H1 (cell line): ENCODE measurements around the gene PHLDA2. TPM values are rescaled to one million over a fixed set of nuclear protein-coding genes. Genes with fewer than 3 reads are reported as not detected.

Experiments
- FOSL1 ChIP-seq: IDR thresholded peaks from 2 replicates; pipeline ENCODE4 v1.6.1; 2011; ENCODE audit warnings: mild to moderate bottlenecking, low read depth, low read length, moderate library complexity; ENCODE audit not compliant: insufficient read depth
- JUN ChIP-seq: IDR thresholded peaks from 2 replicates; pipeline ENCODE4 v1.6.1; 2011; ENCODE audit warnings: low read depth, mild to moderate bottlenecking, improper control_type of control experiment, low read length
- NANOG ChIP-seq: IDR thresholded peaks from 2 replicates; pipeline ENCODE4 v1.6.1; 2011; ENCODE audit warnings: low read length, low read depth, mild to moderate bottlenecking, inconsistent platforms; ENCODE audit not compliant: insufficient read depth, poor library complexity, severe bottlenecking
- POLR2A ChIP-seq, 2 experiments: IDR thresholded peaks; 1 replicate in 1 of 2; 2 replicates in 1 of 2; pipeline ENCODE4 v1.6.1; 2011; ENCODE audit warnings: low read depth in 2 of 2, low read length in 2 of 2, mild to moderate bottlenecking in 2 of 2; ENCODE audit errors: control extremely low read depth in 1 of 2
- POU5F1 ChIP-seq: IDR thresholded peaks from 2 replicates; pipeline ENCODE4 v1.6.1; 2011; ENCODE audit warnings: low read depth, mild to moderate bottlenecking, low read length, moderate library complexity
- SIN3A ChIP-seq, 2 experiments: IDR thresholded peaks in 1 of 2; conservative IDR thresholded peaks in 1 of 2; 2 replicates each; pipeline ENCODE4 v1.6.1; 2011 to 2012; ENCODE audit warnings: low read length in 2 of 2, improper control_type of control experiment in 1 of 2, low read depth in 1 of 2, mild to moderate bottlenecking in 1 of 2
- SIRT6 ChIP-seq: IDR thresholded peaks from one replicate; pipeline ENCODE4 v1.7.1; 2012; ENCODE audit warnings: low read length, inconsistent platforms
- ZNF274 ChIP-seq: IDR thresholded peaks from 2 replicates; pipeline ENCODE4 v1.7.0; 2012; ENCODE audit warnings: low read length, borderline replicate concordance; ENCODE audit errors: extremely low read depth
- polyA plus RNA-seq, 7 experiments: library from polyadenylated mRNA; depleted of rRNA in 3 of 7; stranded (reverse) in 5 of 7; unstranded in 2 of 7; fragments of >200 nt in 5 of 7; fragments of 200-250 nt in 2 of 7; gene quantifications; 1 replicate in 5 of 7; 2 replicates in 1 of 7; 4 replicates in 1 of 7; pipeline versions ENCODE4 v1.2.1 to v1.2.3, GENCODE V29; 2011 to 2013; ENCODE audit warnings: missing spikeins in 2 of 7, mixed read lengths in 2 of 7
- total RNA-seq: library from RNA; stranded (reverse); fragmentation: NEBNext Ultra II Directional; extraction: Animal tissue kit (Norgen Biotek cat#: 25700); gene quantifications from 2 replicates; pipeline ENCODE4 v1.2.1, GENCODE V29; 2021
- TF ChIP-seq, protein P1 (sequence below): fragments of 300-600 bp; sonication (generic); IDR thresholded peaks from 2 replicates; pipeline ENCODE4 v1.7.1; 2012; ENCODE audit warnings: low read length, moderate library complexity, mild to moderate bottlenecking, inconsistent platforms; ENCODE audit not compliant: insufficient replicate concordance

PHLDA2 gene
- total and polyA plus RNA-seq, 2 of the 8 experiments (the other 6 are each of a cell fraction or from before 2014, with no cell fraction given): 5.2 to 7.6 TPM

DNA sequence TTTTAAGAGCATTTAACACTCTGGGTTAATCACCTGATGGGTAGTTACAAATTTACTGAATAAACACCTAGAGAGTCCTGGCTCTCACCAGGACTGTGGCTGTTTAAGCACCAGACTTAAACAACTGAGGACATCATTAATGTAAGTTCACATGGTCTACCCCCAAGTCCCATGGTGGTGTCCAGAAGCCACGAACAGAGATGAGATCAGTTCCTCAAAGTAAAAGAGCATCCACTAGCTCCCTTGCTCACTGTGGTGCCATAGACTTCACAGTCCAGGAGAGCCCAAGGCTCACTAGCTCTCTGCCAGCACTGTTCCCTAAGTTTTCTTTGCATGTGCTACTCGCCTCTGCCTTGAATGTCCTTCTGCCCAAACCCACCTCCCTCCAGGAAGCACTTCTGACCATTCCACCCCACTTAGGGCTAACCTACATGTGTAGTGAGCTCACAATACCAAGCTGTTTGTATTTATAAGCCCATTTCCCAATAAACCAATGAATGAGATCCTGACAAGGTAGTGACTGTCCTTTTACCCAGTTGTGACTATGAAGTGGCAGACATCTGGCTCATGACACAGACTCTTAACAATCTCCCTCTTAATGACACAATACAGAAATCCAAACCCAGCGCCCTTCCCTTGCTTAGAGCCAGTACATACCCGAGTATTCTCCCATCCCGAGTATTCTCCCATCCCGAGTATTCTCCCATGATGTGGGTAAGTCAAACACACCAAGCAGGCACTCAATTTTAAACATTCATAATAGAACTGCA lies 47.3 kb upstream of the PHLDA2 start (continued):
- TF ChIP-seq, protein P1, sequence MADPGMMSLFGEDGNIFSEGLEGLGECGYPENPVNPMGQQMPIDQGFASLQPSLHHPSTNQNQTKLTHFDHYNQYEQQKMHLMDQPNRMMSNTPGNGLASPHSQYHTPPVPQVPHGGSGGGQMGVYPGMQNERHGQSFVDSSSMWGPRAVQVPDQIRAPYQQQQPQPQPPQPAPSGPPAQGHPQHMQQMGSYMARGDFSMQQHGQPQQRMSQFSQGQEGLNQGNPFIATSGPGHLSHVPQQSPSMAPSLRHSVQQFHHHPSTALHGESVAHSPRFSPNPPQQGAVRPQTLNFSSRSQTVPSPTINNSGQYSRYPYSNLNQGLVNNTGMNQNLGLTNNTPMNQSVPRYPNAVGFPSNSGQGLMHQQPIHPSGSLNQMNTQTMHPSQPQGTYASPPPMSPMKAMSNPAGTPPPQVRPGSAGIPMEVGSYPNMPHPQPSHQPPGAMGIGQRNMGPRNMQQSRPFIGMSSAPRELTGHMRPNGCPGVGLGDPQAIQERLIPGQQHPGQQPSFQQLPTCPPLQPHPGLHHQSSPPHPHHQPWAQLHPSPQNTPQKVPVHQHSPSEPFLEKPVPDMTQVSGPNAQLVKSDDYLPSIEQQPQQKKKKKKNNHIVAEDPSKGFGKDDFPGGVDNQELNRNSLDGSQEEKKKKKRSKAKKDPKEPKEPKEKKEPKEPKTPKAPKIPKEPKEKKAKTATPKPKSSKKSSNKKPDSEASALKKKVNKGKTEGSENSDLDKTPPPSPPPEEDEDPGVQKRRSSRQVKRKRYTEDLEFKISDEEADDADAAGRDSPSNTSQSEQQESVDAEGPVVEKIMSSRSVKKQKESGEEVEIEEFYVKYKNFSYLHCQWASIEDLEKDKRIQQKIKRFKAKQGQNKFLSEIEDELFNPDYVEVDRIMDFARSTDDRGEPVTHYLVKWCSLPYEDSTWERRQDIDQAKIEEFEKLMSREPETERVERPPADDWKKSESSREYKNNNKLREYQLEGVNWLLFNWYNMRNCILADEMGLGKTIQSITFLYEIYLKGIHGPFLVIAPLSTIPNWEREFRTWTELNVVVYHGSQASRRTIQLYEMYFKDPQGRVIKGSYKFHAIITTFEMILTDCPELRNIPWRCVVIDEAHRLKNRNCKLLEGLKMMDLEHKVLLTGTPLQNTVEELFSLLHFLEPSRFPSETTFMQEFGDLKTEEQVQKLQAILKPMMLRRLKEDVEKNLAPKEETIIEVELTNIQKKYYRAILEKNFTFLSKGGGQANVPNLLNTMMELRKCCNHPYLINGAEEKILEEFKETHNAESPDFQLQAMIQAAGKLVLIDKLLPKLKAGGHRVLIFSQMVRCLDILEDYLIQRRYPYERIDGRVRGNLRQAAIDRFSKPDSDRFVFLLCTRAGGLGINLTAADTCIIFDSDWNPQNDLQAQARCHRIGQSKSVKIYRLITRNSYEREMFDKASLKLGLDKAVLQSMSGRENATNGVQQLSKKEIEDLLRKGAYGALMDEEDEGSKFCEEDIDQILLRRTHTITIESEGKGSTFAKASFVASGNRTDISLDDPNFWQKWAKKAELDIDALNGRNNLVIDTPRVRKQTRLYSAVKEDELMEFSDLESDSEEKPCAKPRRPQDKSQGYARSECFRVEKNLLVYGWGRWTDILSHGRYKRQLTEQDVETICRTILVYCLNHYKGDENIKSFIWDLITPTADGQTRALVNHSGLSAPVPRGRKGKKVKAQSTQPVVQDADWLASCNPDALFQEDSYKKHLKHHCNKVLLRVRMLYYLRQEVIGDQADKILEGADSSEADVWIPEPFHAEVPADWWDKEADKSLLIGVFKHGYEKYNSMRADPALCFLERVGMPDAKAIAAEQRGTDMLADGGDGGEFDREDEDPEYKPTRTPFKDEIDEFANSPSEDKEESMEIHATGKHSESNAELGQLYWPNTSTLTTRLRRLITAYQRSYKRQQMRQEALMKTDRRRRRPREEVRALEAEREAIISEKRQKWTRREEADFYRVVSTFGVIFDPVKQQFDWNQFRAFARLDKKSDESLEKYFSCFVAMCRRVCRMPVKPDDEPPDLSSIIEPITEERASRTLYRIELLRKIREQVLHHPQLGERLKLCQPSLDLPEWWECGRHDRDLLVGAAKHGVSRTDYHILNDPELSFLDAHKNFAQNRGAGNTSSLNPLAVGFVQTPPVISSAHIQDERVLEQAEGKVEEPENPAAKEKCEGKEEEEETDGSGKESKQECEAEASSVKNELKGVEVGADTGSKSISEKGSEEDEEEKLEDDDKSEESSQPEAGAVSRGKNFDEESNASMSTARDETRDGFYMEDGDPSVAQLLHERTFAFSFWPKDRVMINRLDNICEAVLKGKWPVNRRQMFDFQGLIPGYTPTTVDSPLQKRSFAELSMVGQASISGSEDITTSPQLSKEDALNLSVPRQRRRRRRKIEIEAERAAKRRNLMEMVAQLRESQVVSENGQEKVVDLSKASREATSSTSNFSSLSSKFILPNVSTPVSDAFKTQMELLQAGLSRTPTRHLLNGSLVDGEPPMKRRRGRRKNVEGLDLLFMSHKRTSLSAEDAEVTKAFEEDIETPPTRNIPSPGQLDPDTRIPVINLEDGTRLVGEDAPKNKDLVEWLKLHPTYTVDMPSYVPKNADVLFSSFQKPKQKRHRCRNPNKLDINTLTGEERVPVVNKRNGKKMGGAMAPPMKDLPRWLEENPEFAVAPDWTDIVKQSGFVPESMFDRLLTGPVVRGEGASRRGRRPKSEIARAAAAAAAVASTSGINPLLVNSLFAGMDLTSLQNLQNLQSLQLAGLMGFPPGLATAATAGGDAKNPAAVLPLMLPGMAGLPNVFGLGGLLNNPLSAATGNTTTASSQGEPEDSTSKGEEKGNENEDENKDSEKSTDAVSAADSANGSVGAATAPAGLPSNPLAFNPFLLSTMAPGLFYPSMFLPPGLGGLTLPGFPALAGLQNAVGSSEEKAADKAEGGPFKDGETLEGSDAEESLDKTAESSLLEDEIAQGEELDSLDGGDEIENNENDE: no peak
- TF ChIP-seq FOSL1: no peak
- TF ChIP-seq JUN: no peak
- no peak for TF ChIP-seq POLR2A (IDR thresholded peaks at IDR 0.05; ENCODE audit: control extremely low read depth in 1 of 2, low read depth in 2 of 2, low read length in 2 of 2)
- TF ChIP-seq ZNF274: no peak
- no peak for TF ChIP-seq SIN3A (conservative IDR thresholded peaks at IDR 0.05 in 1 of 2, IDR thresholded peaks at IDR 0.05 in 1 of 2; ENCODE audit: low read depth in 1 of 2, low read length in 2 of 2)
- TF ChIP-seq NANOG: no peak
- no peak for TF ChIP-seq POU5F1
- TF ChIP-seq SIRT6: no peak
- TF ChIP-seq, all 59 proteins: peak for 0
